Cardiac muscle cell (in vitro differentiated cells and primary cell): ENCODE results near the gene TMEM154. TPM values are rescaled to one million over a fixed set of nuclear protein-coding genes. Genes with fewer than 3 reads are reported as not detected.

Experiments
- DNase-seq, 2 donors: peaks; one replicate each; pipeline versions ENCODE4 v3.0.0 to v3.0.0-alpha.2; 2010 to 2017; ENCODE audit warnings: low read depth in 1 of 2, low spot score in 1 of 2
- H3K27ac ChIP-seq: fragments of 200-600 bp; sonication (generic); 2 replicates; pipeline ENCODE4 v1.5.1; 2016
- H3K27me3 ChIP-seq: fragments of 200-600 bp; sonication (generic); 2 replicates; pipeline ENCODE4 v1.6.0; 2016; ENCODE audit warnings: control low read depth
- H3K36me3 ChIP-seq: fragments of 200-600 bp; sonication (generic); 2 replicates; pipeline ENCODE4 v1.5.1; 2016; ENCODE audit warnings: control low read depth
- H3K4me1 ChIP-seq: fragments of 200-600 bp; sonication (generic); 2 replicates; pipeline ENCODE4 v1.8.1; 2017; ENCODE audit warnings: low read depth, mild to moderate bottlenecking, mixed run types
- H3K4me3 ChIP-seq: fragments of 200-600 bp; sonication (generic); 2 replicates; pipeline ENCODE4 v1.5.1; 2016; ENCODE audit warnings: mild to moderate bottlenecking
- H3K9me3 ChIP-seq: fragments of 200-600 bp; sonication (generic); 2 replicates; pipeline ENCODE4 v1.5.1; 2017; ENCODE audit warnings: low read depth, mild to moderate bottlenecking, control low read depth
- CTCF ChIP-seq: IDR thresholded peaks from 2 replicates; pipeline ENCODE4 v1.5.1; 2012; ENCODE audit warnings: low read depth, mild to moderate bottlenecking, low read length
- polyA plus RNA-seq: library from polyadenylated mRNA; unstranded; fragments of >200 nt; fragmentation: Nextera tagmentation; extraction: Ambion mirVana; gene quantifications from 2 replicates; pipeline ENCODE4 v1.2.1, GENCODE V29; 2016
- total RNA-seq: library from RNA; depleted of rRNA; stranded (reverse); fragments of >200 nt; gene quantifications from 2 replicates; pipeline ENCODE4 v1.2.3, GENCODE V29; 2016

TMEM154 gene
- total and polyA plus RNA-seq, 2 experiments from 2014 or later = 0.12 to 0.21 TPM

GRCh38 chr4:152709675-152710438 is 30.1 kb upstream of the TMEM154 start:
- Histone ChIP-seq H3K36me3 (no peaks in the 10 kb centered on the region), H3K9me3 (no peaks in the 10 kb centered on the region), H3K27ac (no peak overlapping the region), H3K4me3 (no peak overlapping the region), H3K27me3 (no peaks in the 10 kb centered on the region), H3K4me1 (peaks cover 8% of the 10 kb centered on the region)
- no peak for TF ChIP-seq CTCF
- peak; percentile 17 to 39 for DNase-seq

GRCh38 chr4:152708796-152709195 is 29.0 kb upstream of the TMEM154 start:
- TF ChIP-seq CTCF = no peak
- peaks cover 8% of the 10 kb centered on the region for H3K4me1 ChIP-seq
- peak in 1 of 2 donors; percentile 71 for DNase-seq
- H3K4me3 ChIP-seq = no peak overlapping the region
- H3K36me3 ChIP-seq = no peaks in the 10 kb centered on the region
- H3K27me3 ChIP-seq = no peaks in the 10 kb centered on the region
- H3K9me3 ChIP-seq = no peaks in the 10 kb centered on the region
- peak overlapping the region; percentile 32 for H3K27ac ChIP-seq

GRCh38 chr4:152708361-152708760 is 28.6 kb upstream of the TMEM154 start:
- Histone ChIP-seq H3K4me3 (no peak overlapping the region), H3K4me1 (peaks cover 8% of the 10 kb centered on the region), H3K36me3 (no peaks in the 10 kb centered on the region), H3K9me3 (no peaks in the 10 kb centered on the region), H3K27me3 (no peaks in the 10 kb centered on the region), H3K27ac (peak overlapping the region; percentile 32)
- TF ChIP-seq CTCF = no peak
- no peak for DNase-seq

GRCh38 chr4:152707632-152708031 is 27.8 kb upstream of the TMEM154 start:
- no peak overlapping the region for H3K27ac ChIP-seq
- TF ChIP-seq CTCF = no peak
- DNase-seq = no peak
- H3K4me1 ChIP-seq = peaks cover 8% of the 10 kb centered on the region
- no peak overlapping the region for H3K4me3 ChIP-seq
- H3K9me3 ChIP-seq = no peaks in the 10 kb centered on the region
- H3K36me3 ChIP-seq = no peaks in the 10 kb centered on the region
- H3K27me3 ChIP-seq = no peaks in the 10 kb centered on the region

- Histone ChIP-seq H3K4me1 (peaks cover 8% of the 10 kb centered on the region), H3K4me3 (no peak overlapping the region), H3K36me3 (no peaks in the 10 kb centered on the region), H3K27ac (no peak overlapping the region), H3K27me3 (no peaks in the 10 kb centered on the region), H3K9me3 (no peaks in the 10 kb centered on the region)
- DNase-seq = no peak
- TF ChIP-seq CTCF = no peak
Measured at GRCh38 chr4:152705903-152706302, 26.1 kb upstream of the TMEM154 start.
